HEK293T (cell line): ENCODE results near the gene STYXL1.

Source experiments
- ARNT ChIP-seq: fragments of 450-650 bp; IDR thresholded peaks from 2 replicates; pipeline ENCODE4 v1.6.1; 2017; ENCODE audit warnings: mild to moderate bottlenecking
- BHLHE40 ChIP-seq: fragments of 450-650 bp; IDR thresholded peaks from 2 replicates; pipeline ENCODE4 v1.6.1; 2016; ENCODE audit warnings: mild to moderate bottlenecking, moderate library complexity, borderline replicate concordance
- FOXA1 ChIP-seq: fragments of 450-650 bp; IDR thresholded peaks from 2 replicates; pipeline ENCODE4 v1.6.1; 2016; ENCODE audit warnings: mild to moderate bottlenecking
- FOXK2 ChIP-seq: fragments of 450-650 bp; IDR thresholded peaks from 2 replicates; pipeline ENCODE4 v1.6.1; 2016; ENCODE audit warnings: mild to moderate bottlenecking
- FOXM1 ChIP-seq: fragments of 450-650 bp; IDR thresholded peaks from 2 replicates; pipeline ENCODE4 v1.6.1; 2017; ENCODE audit warnings: mild to moderate bottlenecking, borderline replicate concordance
- L3MBTL2 ChIP-seq: fragments of 450-650 bp; conservative IDR thresholded peaks from 2 replicates; pipeline ENCODE4 v1.6.1; 2016; ENCODE audit warnings: mild to moderate bottlenecking
- NFRKB ChIP-seq: fragments of 450-650 bp; IDR thresholded peaks from 2 replicates; pipeline ENCODE4 v1.6.1; 2016; ENCODE audit warnings: mild to moderate bottlenecking, moderate library complexity
- SP1 ChIP-seq: fragments of 450-650 bp; IDR thresholded peaks from 2 replicates; pipeline ENCODE4 v1.6.1; 2017
- SUZ12 ChIP-seq: fragments of 450-650 bp; IDR thresholded peaks from 2 replicates; pipeline ENCODE4 v1.6.1; 2016; ENCODE audit warnings: mild to moderate bottlenecking
- TARDBP ChIP-seq: fragments of 450-650 bp; IDR thresholded peaks from 2 replicates; pipeline ENCODE4 v1.6.1; 2016
- ZNF384 ChIP-seq: fragments of 450-650 bp; IDR thresholded peaks from 2 replicates; pipeline ENCODE4 v1.6.1; 2016
- TF ChIP-seq, protein P1 (sequence below): fragments of 450-650 bp; IDR thresholded peaks from 2 replicates; pipeline ENCODE4 v1.6.1; 2016

- no peak for TF ChIP-seq SP1
- TF ChIP-seq TARDBP: no peak
- no peak for TF ChIP-seq ARNT
- TF ChIP-seq FOXA1: no peak
- no peak for TF ChIP-seq FOXK2
- no peak for TF ChIP-seq SUZ12
- no peak for TF ChIP-seq L3MBTL2
- no peak for TF ChIP-seq NFRKB
- TF ChIP-seq, protein P1, sequence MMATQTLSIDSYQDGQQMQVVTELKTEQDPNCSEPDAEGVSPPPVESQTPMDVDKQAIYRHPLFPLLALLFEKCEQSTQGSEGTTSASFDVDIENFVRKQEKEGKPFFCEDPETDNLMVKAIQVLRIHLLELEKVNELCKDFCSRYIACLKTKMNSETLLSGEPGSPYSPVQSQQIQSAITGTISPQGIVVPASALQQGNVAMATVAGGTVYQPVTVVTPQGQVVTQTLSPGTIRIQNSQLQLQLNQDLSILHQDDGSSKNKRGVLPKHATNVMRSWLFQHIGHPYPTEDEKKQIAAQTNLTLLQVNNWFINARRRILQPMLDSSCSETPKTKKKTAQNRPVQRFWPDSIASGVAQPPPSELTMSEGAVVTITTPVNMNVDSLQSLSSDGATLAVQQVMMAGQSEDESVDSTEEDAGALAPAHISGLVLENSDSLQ: no peak
- no peak for TF ChIP-seq FOXM1
- TF ChIP-seq ZNF384: no peak
- TF ChIP-seq BHLHE40: no peak
Observed at GRCh38 chr7:75948179-75948578, 99.6 kb downstream of the STYXL1 start.
